A673 (cell line): ENCODE measurements around the gene ANKRD44.

ENCODE experiments used
- EZH2 ChIP-seq: fragments of 200-600 bp; sonication (generic); IDR thresholded peaks from 2 replicates; pipeline ENCODE4 v1.6.1; 2017; ENCODE audit warnings: borderline replicate concordance, low read depth, mild to moderate bottlenecking, mixed read lengths, antibody characterized with exemption, low read length; ENCODE audit not compliant: poor library complexity, severe bottlenecking
- TF ChIP-seq, protein P1 (sequence below): fragments of 300-800, 200-600 bp; sonication (generic); conservative IDR thresholded peaks from 2 replicates; pipeline ENCODE4 v1.5.1; 2017; ENCODE audit warnings: low read depth, mild to moderate bottlenecking, antibody characterized with exemption, low read length, moderate library complexity, mixed read lengths

DNA sequence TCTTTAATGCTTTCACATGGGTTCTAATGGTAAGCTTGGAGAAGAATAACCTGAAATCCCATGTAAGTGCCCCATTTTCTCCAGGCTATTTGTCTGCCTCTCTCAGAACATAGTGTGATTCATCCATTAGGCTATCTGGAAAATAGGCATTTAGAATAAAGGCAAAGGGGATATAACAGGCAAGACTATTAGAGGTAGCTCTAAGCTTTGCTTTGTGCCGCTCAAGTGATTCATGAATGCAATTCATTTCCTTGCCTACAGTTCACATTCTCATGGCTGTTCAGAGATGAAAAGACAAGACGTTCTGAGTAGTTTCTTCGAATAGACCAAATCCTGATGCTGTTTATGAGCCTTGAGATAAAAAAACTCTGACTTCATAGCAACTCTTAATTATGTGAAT, 101.7 kb downstream of the ANKRD44 start:
- TF ChIP-seq, protein P1, sequence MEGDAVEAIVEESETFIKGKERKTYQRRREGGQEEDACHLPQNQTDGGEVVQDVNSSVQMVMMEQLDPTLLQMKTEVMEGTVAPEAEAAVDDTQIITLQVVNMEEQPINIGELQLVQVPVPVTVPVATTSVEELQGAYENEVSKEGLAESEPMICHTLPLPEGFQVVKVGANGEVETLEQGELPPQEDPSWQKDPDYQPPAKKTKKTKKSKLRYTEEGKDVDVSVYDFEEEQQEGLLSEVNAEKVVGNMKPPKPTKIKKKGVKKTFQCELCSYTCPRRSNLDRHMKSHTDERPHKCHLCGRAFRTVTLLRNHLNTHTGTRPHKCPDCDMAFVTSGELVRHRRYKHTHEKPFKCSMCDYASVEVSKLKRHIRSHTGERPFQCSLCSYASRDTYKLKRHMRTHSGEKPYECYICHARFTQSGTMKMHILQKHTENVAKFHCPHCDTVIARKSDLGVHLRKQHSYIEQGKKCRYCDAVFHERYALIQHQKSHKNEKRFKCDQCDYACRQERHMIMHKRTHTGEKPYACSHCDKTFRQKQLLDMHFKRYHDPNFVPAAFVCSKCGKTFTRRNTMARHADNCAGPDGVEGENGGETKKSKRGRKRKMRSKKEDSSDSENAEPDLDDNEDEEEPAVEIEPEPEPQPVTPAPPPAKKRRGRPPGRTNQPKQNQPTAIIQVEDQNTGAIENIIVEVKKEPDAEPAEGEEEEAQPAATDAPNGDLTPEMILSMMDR: no peak
- no peak for TF ChIP-seq EZH2
